AG04449 (cell line): ENCODE results near the gene RRAD.
"Not testable (repeated sequence)": the region's sequence is repeated elsewhere in the genome, so short reads cannot be mapped to it uniquely, and the experiment has no call there.

Source experiments
- CTCF ChIA-PET: fragments of 350-600 bp; formaldehyde crosslinking; extraction: SDS; loops from one replicate; lab custom pipeline; 2021; ENCODE audit warnings: antibody characterized with exemption; lab: Yijun Ruan, JAX
- POLR2A ChIA-PET: fragments of 400-600, 350-600 bp; formaldehyde crosslinking; extraction: SDS; loops from one replicate; lab custom pipeline; 2020; ENCODE audit warnings: antibody characterized with exemption, inconsistent platforms; lab: Yijun Ruan, JAX
- DNase-seq: peaks from one replicate; pipeline ENCODE4 v3.0.0-alpha.2; 2010; ENCODE audit warnings: low read depth, low spot score
- H3K4me3 ChIP-seq: 2 replicates; pipeline ENCODE4 v1.5.1; 2011; ENCODE audit warnings: low read depth, mild to moderate bottlenecking, control low read depth, low read length
- CTCF ChIP-seq: IDR thresholded peaks from one replicate; pipeline ENCODE4 v1.5.1; 2011; ENCODE audit warnings: mild to moderate bottlenecking, moderate library complexity, low read length, control low read depth, inconsistent platforms; ENCODE audit not compliant: insufficient read depth; ENCODE audit errors: missing control alignments

Gene RRAD

GRCh38 chr16:66899310-66899944 is 25.9 kb downstream of the RRAD start:
- POLR2A ChIA-PET: no interaction called here
- no peak overlapping the region for H3K4me3 ChIP-seq
- CTCF ChIA-PET: interaction anchor here (1.1 to 24.6 kb wide), 6 partner anchors 10 to 44 kb away, joined by 4 to 350 read pairs (median 68); partner anchors contain the start of genes CDH16, PDP2 and RRAD
- DNase-seq: no peak
- no peak for TF ChIP-seq CTCF

DNA sequence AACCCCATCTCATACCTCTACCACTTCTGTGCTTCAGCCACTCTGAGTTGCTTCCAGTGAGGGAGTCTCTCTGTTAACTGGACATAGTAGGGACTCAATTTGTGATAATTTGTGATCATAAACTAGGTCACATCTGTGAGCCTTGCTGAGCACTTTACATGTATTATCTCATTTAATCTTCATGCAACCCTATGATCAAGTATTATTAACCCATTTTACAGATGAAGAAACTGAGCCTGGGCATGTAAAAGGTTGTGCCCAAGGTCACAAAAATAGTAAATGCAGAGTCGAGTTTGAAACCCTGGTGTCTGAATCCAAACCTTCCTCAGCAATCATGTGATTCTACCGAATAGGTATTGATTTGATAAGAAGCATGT is 26.4 kb downstream of the RRAD start:
- ChIA-PET POLR2A (interaction anchor here (1.3 kb wide), 1 partner anchor 30 kb away, joined by 3 read pairs; no protein-coding TSS in a partner anchor), CTCF (interaction anchor here (1.2 to 24.6 kb wide), 7 partner anchors 11 to 58 kb away, joined by 4 to 350 read pairs (median 66); partner anchors contain the start of genes CDH16, PDP2 and RRAD)
- no peak for DNase-seq

GRCh38 chr16:66898207-66898606 is 27.1 kb downstream of the RRAD start:
- no peak for DNase-seq
- CTCF ChIA-PET: interaction anchor here (1.1 to 24.6 kb wide), 10 partner anchors 12 to 257 kb away, joined by 3 to 350 read pairs (median 17); partner anchors contain the start of genes CDH16, PDP2 and RRAD
- POLR2A ChIA-PET: interaction anchor here (1.3 kb wide), 1 partner anchor 31 kb away, joined by 3 read pairs; no protein-coding TSS in a partner anchor
- H3K4me3 ChIP-seq: no peak overlapping the region
- TF ChIP-seq CTCF: no peak

More for the DNA sequence above, 26.4 kb downstream of the RRAD start:
- no peak for TF ChIP-seq CTCF
- no peak overlapping the region for H3K4me3 ChIP-seq

DNA sequence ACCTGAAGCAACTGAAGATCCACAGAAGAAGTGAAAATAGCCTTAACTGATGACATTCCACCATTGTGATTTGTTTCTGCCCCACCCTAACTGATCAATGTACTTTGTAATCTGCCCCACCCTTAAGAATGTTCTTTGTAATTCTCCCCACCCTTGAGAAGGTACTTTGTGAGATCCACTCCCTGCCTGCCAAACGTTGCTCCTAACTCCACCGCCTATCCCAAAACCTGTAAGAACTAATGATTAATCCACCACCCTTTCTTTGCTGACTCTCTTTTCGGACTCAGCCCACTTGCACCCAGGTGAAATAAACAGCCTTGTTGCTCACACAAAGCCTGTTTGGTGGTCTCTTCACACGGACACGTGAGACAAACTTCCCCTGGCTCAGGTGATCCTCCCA is 28.7 kb downstream of the RRAD start:
- DNase-seq, POLR2A ChIA-PET, H3K4me3 ChIP-seq: not testable (repeated sequence)
- CTCF ChIA-PET: interaction anchor here (1.1 to 24.6 kb wide), 13 partner anchors 10 to 289 kb away, joined by 3 to 350 read pairs (median 21); partner anchors contain the start of genes CDH16, CES3, PDP2 and RRAD

DNA sequence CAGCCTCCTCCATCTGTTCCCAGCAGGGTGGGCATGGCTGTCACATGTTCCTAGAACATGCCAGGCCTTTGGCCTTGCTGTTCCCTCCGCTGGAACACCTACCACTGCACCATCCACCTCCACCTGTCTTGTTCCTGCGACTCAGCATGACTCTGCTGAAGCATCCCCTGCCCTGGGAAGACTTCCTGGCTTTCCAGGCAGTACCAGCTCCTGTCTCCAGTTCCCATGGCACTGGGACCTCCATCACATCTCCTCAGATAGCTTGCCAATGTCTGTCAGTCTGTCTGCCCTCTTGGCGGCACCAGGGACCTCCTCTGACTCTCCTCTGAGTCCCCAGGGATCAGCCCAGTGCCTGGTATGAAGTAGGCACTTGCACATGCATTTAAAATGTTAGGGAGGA is 29.3 kb downstream of the RRAD start:
- no peak overlapping the region for H3K4me3 ChIP-seq
- no peak for DNase-seq
- POLR2A ChIA-PET: interaction anchor here (1.2 kb wide), 1 partner anchor 39 kb away, joined by 3 read pairs; no protein-coding TSS in a partner anchor
- no peak for TF ChIP-seq CTCF
- CTCF ChIA-PET: interaction anchor here (1.0 to 24.6 kb wide), 23 partner anchors 8 to 289 kb away, joined by 3 to 350 read pairs (median 10); partner anchors contain the start of genes CDH16, CES3, CIAO2B and NAE1

GRCh38 chr16:66895689-66895979 is 29.7 kb downstream of the RRAD start:
- POLR2A ChIA-PET: interaction anchor here (1.1 to 1.2 kb wide), 2 partner anchors 33 to 39 kb away, joined by 3 to 4 read pairs; no protein-coding TSS in a partner anchor
- DNase-seq: no peak
- no peak for TF ChIP-seq CTCF
- H3K4me3 ChIP-seq: no peak overlapping the region
- CTCF ChIA-PET: interaction anchor here (1.0 to 24.6 kb wide), 36 partner anchors 8 to 390 kb away, joined by 3 to 350 read pairs (median 7); partner anchors contain the start of genes CDH16, CES3, CIAO2B and MATCAP1
